NOMO-1 (cell line): Measurements from ENCODE around the gene SLC7A6.

ENCODE experiments used
- DNase-seq, 2 experiments: peaks; one replicate each; lab custom pipeline; 2025; ENCODE audit not compliant: unreplicated experiment in 2 of 2; lab: John Stamatoyannopoulos, UW

SLC7A6 gene

DNA sequence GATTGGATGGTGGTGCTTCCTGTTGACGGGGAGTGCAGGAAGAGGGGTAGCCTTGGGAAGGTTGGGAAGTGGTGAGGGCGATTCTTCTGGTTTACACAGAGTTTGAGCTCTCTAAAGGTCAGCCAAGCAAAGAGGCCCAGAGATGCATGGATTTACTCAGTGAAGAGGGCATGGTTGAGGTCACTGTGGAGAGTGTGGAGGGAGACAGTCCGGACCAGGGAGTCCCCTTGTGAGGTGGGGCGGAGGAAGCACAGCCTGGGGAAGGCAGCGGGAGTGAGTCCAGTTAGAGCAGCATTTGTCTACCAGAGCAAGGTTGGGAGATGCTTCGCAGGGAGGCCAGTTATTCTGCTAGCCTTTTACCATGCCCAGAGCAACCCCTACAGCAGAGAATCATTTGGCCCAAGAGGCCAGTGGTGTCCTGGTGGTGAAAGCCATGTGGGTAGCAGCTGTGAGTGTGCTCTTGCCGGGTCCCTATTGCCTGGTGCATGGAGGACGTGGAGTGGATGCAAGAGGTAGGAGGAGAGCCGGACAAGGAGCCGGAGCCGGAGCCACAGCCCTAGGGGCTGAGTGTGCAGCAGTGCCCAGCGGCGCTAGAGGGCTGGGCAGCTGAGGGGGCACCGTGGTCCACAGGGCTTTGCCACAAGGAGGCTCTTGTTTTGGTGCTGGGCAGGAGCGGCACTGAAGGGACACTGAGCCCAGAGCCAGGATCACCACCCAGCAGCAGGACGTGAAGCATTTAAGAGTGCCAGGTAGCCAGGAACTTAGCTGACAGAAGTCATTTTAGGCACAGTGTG lies 74.2 kb downstream of the SLC7A6 start:
- DNase-seq = no peak

DNA sequence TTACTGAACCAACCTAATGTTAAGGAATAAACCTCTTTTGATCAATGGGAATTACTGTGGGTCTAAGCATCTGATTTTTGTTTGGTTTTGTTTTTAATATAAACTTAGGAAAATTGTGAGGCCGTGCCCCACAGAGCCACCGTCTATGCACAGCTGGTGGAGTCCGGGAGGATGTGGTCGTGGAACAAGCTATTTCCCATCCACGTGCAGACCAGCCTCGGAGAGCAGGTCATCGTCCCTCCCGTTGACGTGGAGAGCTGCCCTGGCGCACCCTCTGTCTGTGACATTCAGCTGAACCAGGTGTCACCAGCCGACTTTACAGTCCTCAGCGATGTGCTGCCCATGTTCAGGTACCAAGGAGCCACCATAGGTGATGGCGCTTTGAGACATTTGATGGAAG lies 74.9 kb downstream of the SLC7A6 start:
- no peak for DNase-seq

DNA sequence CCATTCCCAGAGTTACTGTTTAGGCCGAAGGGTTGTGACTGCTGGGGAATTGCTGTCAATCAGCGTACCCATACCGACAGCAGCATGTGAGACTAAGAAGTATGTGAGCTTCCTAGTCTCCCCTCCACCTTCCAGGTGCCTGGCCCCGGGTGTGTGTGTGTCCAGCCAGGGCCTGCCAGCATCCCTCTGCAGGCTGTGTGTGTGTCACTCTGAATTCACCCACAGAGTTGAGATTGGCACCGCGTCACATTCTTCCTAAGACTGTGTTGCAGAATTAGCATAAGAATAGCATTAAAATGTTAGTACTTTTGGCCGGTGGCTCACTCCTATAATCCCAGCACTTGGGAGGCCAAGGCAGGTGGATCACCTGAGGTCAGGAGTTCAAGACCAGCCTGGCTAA lies 78.3 kb downstream of the SLC7A6 start:
- DNase-seq = no peak

DNA sequence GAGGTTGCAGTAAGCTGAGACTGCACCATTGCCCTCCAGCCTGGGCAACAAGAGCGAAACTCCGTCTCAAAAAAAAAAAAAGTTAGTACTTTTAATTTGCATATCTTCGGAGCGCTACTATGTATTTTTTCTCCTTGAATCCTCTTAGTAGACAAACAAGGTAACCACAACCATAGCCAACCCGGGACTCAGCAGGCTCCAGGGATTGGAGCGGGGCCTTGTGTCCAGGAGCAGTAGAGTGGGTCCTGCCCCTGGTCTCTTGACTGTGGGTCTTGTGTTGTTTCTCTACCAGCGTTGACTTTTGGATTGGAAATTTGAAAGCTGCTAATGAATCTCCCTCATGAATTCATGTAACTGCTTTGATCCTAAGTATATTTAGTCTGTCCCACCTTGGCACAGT lies 78.8 kb downstream of the SLC7A6 start:
- DNase-seq = no peak

DNA sequence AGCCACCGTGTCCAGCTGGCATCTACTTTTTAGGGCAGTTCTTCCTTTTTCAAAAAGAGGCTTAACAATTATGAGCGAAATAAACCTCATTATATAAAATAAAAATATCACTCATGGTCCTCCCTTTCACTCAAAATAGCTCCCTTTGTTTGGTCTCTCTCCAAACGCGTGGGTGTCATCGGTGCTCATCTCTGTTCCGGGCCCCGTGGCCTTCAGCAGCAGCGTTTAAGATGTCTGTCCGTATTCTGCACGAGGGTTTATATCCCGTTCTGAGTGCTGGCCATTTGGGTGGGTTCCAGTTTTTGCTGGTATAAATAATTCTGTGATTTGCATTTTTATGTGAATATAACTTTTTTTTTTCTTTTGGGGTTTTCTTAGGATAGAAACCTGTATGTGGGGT lies 79.9 kb downstream of the SLC7A6 start:
- no peak for DNase-seq

DNA sequence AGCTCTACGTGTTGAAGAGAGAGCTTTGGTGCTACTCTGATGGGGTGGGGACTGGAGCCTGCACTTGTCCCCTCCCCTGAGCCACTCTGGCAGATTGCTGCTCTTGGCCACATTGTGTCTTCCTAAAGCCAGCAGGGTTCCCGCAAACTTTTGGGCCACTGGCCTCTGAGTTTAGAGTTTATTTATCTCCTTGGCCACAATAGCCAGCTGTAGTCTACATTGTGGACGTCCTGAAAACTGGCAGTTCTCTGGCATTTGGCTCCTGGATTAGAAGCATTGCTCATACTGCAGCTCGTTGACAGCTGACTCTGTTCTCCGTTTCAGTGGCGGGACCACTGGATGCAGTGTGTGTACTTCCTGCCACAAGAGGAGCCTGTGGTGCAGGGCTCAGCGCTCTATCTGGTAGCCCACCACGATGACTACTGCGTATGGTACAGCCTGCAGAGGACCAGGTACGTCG lies 81.1 kb downstream of the SLC7A6 start:
- DNase-seq = no peak

DNA sequence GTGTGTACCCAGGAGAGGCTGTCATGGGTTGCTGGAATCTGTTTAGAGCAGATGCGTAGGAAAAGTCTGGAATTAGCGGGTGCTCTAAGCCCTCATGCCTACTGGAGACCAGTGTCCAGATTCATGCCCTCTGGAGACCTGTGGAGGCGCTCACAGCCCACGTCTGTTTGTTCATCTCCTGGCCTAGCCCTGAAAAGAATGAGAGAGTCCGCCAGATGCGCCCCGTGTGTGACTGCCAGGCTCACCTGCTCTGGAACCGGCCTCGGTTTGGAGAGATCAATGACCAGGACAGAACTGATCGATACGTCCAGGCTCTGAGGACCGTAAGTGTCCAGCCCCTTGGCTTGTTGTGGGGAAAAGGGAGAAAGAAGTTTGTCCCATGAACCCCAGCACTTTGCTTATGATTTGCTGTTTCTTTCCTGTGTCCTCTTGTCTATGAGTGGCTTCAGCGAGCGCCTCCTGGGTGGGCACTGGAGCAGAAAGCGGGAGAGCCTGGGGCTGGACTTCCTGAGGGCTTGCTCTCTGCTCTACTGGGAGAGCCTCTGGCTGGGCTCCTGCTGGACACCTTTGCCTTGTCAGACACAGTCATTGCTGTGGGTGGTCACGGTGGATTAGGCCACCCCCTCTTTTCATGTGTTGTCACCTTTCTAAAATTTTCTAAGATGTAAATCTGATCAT lies 81.8 kb downstream of the SLC7A6 start:
- DNase-seq = no peak

DNA sequence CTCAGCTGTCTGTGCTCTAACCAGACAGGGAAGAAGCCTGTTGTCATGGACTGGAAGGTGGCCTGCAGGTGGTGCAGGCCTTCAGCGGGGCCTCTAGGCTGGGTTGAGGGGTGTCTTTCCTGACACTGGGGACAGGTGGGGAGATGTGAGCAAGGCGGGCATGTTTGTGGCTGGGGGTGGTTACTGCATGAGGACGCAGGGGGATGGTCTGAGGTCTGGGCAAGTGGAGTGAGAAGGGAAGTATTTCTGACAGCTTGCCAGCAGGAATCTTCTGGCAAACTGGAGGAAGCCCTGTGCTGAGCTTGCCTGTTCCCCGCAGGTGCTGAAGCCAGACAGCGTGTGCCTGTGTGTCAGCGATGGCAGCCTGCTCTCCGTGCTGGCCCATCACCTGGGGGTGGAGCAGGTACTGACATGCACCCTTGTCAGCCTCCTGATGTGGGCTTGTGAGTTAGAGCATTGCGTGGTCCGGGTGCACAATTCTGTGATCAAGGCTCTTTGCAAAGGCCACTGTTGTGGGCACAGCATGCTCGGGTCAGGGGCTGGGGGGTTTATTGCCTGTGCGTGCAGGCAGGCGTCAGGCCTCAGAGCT lies 82.7 kb downstream of the SLC7A6 start:
- no peak for DNase-seq

DNA sequence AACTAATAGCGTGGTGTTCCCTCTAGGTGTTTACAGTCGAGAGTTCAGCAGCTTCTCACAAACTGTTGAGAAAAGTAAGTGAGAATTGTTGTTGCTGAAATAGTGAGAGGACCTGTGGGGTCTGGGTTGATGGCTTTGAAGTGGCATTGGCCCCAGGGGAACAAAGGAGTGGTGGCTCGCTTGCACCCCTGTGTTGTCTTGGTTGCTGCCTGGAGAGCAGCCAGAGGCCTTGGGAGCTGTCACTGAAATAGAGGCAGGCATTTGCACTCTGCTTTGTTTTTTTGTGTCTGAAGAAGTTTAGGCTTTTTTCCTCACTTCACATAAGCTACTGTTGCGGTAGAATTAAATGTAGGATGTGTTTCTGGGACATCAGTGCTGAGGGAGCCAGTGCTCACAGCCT lies 83.3 kb downstream of the SLC7A6 start:
- DNase-seq = no peak

DNA sequence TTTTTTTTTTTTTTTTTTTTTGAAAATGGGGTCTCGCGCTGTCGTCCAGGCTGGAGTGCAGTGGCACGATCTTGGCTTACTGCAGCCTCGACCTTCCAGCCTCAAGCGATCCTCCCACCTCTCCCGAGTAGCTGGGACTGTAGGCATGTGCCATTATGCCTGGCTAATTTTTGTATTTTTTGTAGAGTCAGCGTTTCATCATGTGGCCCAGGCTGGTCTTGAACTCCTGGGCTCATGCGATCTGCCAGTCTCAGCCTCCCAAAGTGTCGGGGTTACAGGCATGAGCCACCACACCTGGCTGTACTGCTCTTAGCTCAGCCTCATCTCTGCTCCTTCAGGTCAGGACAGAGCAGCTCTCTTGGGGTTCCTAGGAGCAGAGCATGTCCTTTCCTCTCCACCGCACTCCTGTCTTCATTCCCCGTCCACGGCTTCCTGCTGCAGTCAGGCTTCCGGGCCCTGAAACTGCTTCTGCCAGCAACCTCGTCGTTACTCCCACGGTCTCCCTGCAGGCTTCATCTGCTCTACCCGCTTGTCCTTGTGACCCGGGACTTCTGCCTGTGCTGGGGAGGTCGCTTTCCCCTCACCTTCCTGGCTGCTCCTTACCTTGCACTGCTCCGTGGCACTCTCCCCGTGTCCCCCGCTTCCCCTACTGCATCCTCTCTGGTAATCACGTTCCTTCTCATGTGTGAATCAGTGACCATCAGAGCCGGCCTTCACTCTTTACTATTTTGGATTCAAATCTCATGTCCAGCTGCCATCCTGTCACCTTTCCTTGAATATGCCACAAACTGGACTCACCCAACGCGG lies 84.5 kb downstream of the SLC7A6 start:
- no peak for DNase-seq

DNA sequence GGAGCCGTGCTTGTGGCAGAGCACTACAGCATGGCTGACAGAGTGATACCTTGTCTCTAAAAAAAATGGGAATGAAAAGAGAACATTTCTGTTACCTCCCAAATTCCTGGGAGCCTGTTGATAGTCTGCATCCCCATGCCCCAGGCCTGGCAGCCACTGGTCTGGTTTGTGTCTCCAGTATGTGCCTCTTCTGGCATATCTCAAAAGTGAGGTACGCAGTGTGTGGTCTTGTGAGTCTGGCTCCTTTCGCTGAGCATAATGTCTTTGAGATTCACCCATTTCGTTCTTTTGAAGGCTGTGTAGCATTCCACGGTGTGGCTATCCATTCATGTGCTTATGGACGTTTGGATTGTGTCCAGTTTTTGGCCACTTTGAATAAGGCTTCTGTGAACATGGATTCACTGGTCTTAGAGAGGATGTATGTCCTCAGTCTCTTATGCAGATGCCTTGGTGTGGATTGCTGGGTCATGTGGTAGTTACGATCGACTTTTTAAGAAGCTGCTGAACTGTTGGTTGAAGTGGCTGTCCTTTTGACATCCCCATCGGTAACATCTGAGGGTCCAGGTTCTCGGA lies 85.6 kb downstream of the SLC7A6 start:
- DNase-seq = no peak

DNA sequence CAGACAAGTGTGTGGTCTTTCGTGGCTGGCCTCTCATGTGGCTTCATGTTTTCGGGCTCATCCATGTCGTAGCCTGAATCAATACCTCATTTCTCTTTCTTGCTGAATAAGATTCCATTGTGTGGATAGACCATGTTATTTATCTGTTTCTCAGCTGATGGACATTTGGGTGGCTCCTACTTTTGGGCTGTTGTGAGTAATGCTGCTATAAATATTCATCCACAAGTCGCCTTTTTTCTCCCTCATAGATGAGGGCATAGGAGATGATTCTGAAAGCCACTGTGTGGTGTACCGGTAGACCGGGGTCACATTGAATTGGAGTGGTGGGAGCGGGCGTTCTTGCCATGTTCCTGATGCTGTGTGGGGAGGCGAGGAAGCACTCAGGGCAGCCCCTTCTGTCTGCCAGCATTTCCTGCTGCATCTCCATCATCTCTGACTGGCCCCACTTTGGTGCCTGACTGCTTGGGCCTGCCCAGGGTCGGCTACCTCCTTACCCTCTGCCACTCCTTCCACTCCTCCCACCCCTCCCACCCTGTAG lies 86.6 kb downstream of the SLC7A6 start:
- DNase-seq = no peak
